ENCODE data around the gene AGAP6. TPM values are rescaled to one million over a fixed set of nuclear protein-coding genes. Genes with fewer than 3 reads are reported as not detected.
"Not testable (repeated sequence)": the region's sequence is repeated elsewhere in the genome, so short reads cannot be mapped to it uniquely, and the experiment has no call there.

The AGAP6 gene
- total RNA-seq, 1 experiment from 2014 or later: 1.6 TPM

- not testable (repeated sequence) for H3K4me3 ChIP-seq, DNase-seq, H3K9me3 ChIP-seq
Measured at GRCh38 chr10:50019279-50019678, 31.1 kb downstream of the AGAP6 start.

GRCh38 chr10:50020451-50021024, 32.3 kb downstream of the AGAP6 start:
- not testable (repeated sequence) for H3K9me3 ChIP-seq, DNase-seq, H3K27me3 ChIP-seq, H3K4me3 ChIP-seq, H3K36me3 ChIP-seq

More at GRCh38 chr10:50019279-50019678, 31.1 kb downstream of the AGAP6 start:
- not testable (repeated sequence) for H3K36me3 ChIP-seq, H3K27me3 ChIP-seq

- Histone ChIP-seq H3K36me3 (no peaks in the 10 kb centered on the region), H3K27me3 (no peaks in the 10 kb centered on the region), H3K9me3 (no peaks in the 10 kb centered on the region), H3K4me3 (no peak overlapping the region)
- no peak for DNase-seq
Measured at GRCh38 chr10:50021646-50022045, 33.4 kb downstream of the AGAP6 start.

GRCh38 chr10:50024716-50025383, 36.6 kb downstream of the AGAP6 start:
- not testable (repeated sequence) for H3K36me3 ChIP-seq, H3K9me3 ChIP-seq, H3K27me3 ChIP-seq, H3K4me3 ChIP-seq, DNase-seq

GRCh38 chr10:50025627-50026026, 37.4 kb downstream of the AGAP6 start:
- Histone ChIP-seq H3K4me3 (no peak overlapping the region), H3K27me3 (no peaks in the 10 kb centered on the region), H3K9me3 (no peaks in the 10 kb centered on the region), H3K36me3 (no peaks in the 10 kb centered on the region)
- no peak for DNase-seq

GRCh38 chr10:50027195-50027594, 39.0 kb downstream of the AGAP6 start:
- Histone ChIP-seq H3K36me3 (no peaks in the 10 kb centered on the region), H3K27me3 (no peaks in the 10 kb centered on the region), H3K4me3 (no peak overlapping the region), H3K9me3 (no peaks in the 10 kb centered on the region)
- no peak for DNase-seq

GRCh38 chr10:50033481-50033880, 45.3 kb downstream of the AGAP6 start:
- Histone ChIP-seq H3K36me3 (no peaks in the 10 kb centered on the region), H3K9me3 (no peaks in the 10 kb centered on the region), H3K27me3 (no peaks in the 10 kb centered on the region), H3K4me3 (no peak overlapping the region)
- no peak for DNase-seq

- not testable (repeated sequence) for H3K4me3 ChIP-seq, H3K27me3 ChIP-seq, H3K36me3 ChIP-seq, H3K9me3 ChIP-seq, DNase-seq
Measured at GRCh38 chr10:50035337-50035736, 47.1 kb downstream of the AGAP6 start.

GRCh38 chr10:50044941-50045664, 56.9 kb downstream of the AGAP6 start:
- no peaks in the 10 kb centered on the region for H3K27me3 ChIP-seq
- DNase-seq: no peak
- no peaks in the 10 kb centered on the region for H3K9me3 ChIP-seq
- no peaks in the 10 kb centered on the region for H3K36me3 ChIP-seq
- no peak overlapping the region for H3K4me3 ChIP-seq

GRCh38 chr10:50046457-50046856, 58.3 kb downstream of the AGAP6 start:
- not testable (repeated sequence) for H3K4me3 ChIP-seq, H3K27me3 ChIP-seq, H3K36me3 ChIP-seq, H3K9me3 ChIP-seq, DNase-seq

- not testable (repeated sequence) for H3K27me3 ChIP-seq, DNase-seq, H3K4me3 ChIP-seq, H3K36me3 ChIP-seq, H3K9me3 ChIP-seq
Measured at GRCh38 chr10:50047594-50047993, 59.4 kb downstream of the AGAP6 start.

- peak overlapping the region; percentile 17 for H3K4me3 ChIP-seq
- DNase-seq: peak; percentile 26
- H3K36me3 ChIP-seq, H3K27me3 ChIP-seq, H3K9me3 ChIP-seq: not testable (repeated sequence)
Measured at GRCh38 chr10:50051995-50052660, 63.9 kb downstream of the AGAP6 start.

- not testable (repeated sequence) for H3K36me3 ChIP-seq, DNase-seq, H3K9me3 ChIP-seq, H3K27me3 ChIP-seq, H3K4me3 ChIP-seq
Measured at GRCh38 chr10:50052778-50053376, 64.7 kb downstream of the AGAP6 start.

GRCh38 chr10:50055494-50056292, 67.5 kb downstream of the AGAP6 start:
- H3K36me3 ChIP-seq, H3K9me3 ChIP-seq, DNase-seq, H3K4me3 ChIP-seq, H3K27me3 ChIP-seq: not testable (repeated sequence)

GRCh38 chr10:50056654-50057053, 68.4 kb downstream of the AGAP6 start:
- H3K36me3 ChIP-seq, H3K4me3 ChIP-seq, H3K9me3 ChIP-seq, H3K27me3 ChIP-seq, DNase-seq: not testable (repeated sequence)

- not testable (repeated sequence) for H3K36me3 ChIP-seq, DNase-seq, H3K9me3 ChIP-seq, H3K27me3 ChIP-seq, H3K4me3 ChIP-seq
Measured at GRCh38 chr10:50058727-50059126, 70.5 kb downstream of the AGAP6 start.

Data from MG63 (cell line).